Measurements from ENCODE around the gene AQP7.
"Not testable (repeated sequence)": the region's sequence is repeated elsewhere in the genome, so short reads cannot be mapped to it uniquely, and the experiment has no call there.

The AQP7 gene

GRCh38 chr9:33402371-33402770 lies at the start of gene AQP7:
TSS of gene AQP7 (minus strand) at chr9:33402568. CDS start at chr9:33401262, 1,306 bp downstream.
- not testable (repeated sequence) for FAIRE-seq; DNase-seq (ENCODE audit: insufficient read length, low spot score)

DNA sequence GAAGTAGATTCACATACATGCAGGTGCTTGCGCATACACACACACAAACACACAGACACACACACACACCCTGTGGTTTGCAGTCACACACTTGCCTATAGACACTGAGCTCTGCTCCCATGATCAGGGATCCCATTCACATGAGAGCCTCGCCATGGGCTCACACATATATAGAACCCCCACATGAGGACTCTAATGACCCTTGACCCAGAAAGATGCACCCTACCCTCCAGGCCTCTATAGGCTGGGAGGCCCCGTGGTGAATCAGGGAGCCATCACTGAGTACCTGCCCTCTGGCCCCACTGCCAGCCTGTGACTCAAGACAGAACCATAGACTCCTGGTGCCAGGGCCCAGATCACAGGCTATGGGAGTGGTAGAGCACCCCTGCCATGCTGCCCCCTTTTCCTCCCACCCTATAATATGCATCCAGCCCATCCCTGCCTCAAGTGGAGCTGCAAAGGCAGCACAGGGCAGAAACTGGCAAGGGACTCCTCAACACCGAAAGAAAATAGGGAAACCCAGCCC lies 48.3 kb upstream of the AQP7 start:
- FAIRE-seq: no peak
- DNase-seq (ENCODE audit: insufficient read length, low spot score): no peak

DNA sequence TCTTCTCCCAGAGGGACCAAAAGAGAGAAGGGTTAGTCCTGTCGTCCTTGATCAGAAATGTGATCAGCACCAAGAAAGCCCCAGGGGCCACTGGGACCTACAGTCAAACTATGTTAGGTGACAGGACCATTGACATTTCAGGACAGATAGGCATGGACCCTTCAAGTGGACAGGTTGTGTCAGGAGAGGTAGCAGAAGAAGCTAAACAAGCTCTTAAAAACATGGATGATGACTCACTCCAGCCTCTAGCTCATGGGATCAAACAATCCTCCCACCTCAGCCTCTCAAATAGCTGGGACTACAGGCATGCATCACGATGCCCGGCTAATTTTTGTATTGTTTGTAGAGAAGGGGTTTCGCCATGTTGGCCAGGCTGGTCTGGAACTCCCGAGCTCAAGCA lies 47.3 kb upstream of the AQP7 start:
- FAIRE-seq: no peak

DNA sequence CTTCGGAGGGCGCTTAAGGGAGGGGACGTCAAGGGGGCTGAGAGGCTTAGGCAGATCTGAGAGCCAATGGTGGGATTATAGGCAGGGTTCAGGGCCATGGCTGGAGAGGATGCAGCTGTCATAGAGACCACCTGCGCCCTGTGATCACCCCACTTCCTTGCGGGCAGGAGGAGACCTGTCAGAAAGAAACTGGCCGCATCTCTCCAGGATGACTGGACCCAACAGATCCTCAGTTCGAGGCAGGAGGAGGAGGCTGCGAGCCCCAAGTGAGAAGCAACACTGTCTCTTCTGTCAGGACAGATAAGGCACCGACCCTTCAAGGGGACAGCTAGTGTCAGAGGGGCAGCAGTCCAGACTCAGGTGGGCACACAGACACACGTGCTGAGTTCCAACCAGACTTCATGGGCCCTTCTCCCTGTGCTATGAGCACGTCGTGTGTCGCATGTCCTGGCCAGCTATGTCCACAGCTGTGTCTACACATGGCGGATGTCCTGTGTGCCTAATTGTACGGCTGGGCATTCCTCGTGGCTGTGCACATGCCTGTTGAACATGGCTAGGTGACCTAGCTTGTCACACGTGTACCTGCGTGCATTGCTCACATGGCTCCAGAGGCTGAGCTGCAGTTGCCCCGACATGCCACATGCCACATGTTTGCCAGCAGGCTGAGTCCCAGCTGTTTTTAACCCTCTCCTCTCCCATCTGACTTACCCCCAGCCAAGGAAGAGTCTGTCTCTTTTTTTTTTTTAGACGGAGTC lies 45.6 kb upstream of the AQP7 start:
- no peak for FAIRE-seq

More for the DNA sequence above, 47.3 kb upstream of the AQP7 start:
- no peak for DNase-seq (ENCODE audit: insufficient read length, low spot score)

GRCh38 chr9:33446946-33447798 lies 44.8 kb upstream of the AQP7 start, which contains the start of gene AQP3:
TSS of gene AQP3 (minus strand) at chr9:33447593. CDS start at chr9:33447530, 63 bp downstream.
- FAIRE-seq (no peak), DNase-seq (ENCODE audit: insufficient read length, low spot score) (peak; percentile 44)

More for the DNA sequence above, 45.6 kb upstream of the AQP7 start:
- no peak for DNase-seq (ENCODE audit: insufficient read length, low spot score)

DNA sequence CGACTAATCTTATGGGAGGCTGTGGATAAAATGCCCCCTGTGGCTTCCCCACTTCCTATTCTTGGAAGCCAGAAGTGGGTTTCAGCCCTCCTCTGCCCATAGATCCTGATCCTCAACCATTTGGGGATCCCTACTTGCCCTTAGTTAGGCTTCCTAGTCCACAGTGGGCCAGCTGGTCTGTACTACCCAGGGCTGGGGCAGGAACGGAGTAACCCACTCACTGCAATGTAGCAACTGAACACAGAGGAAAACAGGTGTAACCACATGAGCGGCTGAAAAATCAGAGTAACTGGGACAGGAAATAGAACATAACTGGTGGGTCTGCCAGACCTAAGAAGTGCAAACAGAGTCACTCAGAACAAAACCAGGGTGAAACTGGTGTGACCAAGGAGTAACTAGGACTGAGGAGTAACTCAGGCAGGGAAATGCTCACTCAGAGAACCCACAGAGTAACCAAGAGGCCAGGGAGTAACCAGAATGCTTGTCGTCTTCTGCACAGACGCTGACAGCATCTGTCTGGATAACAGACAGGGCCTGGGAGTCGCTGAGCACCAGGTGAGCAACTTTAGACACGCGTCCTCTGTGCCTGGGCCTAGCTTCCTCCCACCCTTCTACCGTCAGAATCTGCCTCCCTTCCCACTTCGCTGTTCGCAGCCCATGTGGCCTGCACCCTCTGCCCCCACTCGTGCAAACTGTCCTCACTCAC lies 44.0 kb upstream of the AQP7 start:
- peak; percentile 97 for FAIRE-seq
- DNase-seq (ENCODE audit: insufficient read length, low spot score): peak; percentile 81

GRCh38 chr9:33445389-33446239 lies 43.2 kb upstream of the AQP7 start:
- peak; percentile 14 for FAIRE-seq
- DNase-seq (ENCODE audit: insufficient read length, low spot score): no peak

- FAIRE-seq: no peak
- DNase-seq (ENCODE audit: insufficient read length, low spot score): no peak
These were observed 41.2 kb upstream of the AQP7 start for GRCh38 chr9:33443464-33444154.

DNA sequence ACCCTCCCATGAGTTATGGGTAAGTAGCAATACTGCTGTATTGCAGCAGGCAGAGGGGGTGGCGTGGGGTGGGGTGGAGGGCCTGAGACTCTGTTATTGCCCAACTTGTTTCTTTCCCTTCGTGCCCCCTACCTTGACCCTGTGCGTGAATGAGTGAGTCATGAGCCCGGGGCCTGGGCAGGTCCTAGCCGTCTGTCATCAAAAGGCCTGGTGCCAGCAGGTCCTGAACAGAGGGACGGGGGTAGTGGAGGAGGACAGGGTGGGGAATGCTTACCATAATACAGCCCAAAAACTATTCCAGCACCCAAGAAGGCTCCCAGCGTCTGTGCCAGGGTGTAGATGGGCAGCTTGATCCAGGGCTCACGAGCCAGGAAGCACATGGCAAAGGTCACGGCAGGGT lies 40.7 kb upstream of the AQP7 start:
- no peak for DNase-seq (ENCODE audit: insufficient read length, low spot score)
- FAIRE-seq: no peak

DNA sequence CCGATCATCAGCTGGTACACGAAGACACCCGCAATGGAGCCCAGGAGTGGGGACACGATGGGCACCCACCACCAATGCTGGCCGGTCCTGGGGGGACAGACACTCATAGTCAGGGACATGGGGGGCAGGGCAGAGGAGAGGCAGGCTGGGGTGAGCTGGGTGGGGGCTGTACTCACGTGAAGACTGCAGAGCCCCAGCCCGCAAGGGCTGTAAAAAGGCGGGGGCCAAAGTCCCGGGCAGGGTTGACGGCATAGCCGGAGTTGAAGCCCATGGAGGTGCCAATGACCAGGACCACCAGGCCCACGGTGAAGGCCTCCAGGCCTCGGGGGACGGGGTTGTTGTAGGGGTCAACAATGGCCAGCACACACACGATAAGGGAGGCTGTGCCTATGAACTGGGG lies 39.8 kb upstream of the AQP7 start:
- no peak for FAIRE-seq
- DNase-seq (ENCODE audit: insufficient read length, low spot score): no peak

DNA sequence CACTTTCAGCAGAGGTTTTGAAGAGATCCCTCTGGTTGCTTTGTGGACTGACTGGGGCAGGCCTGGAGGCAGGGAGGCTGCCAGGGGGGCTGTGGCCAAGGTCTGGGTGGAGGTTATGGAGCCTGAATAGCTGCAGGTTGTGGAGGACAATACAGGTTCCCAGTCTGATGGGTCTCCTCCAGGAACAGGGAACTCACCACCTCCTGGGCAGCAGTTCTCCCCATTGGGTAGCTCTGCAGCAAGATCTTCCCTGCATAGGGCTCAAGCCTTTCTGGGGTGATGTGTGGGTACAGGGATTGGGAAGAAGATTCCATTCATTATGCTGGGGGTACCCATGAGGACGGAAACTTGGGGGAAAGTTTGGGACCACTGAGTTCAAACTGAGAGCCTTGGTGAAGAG lies 38.2 kb upstream of the AQP7 start:
- DNase-seq (ENCODE audit: insufficient read length, low spot score) (no peak), FAIRE-seq (no peak)

- FAIRE-seq: no peak
These were observed 37.8 kb upstream of the AQP7 start for GRCh38 chr9:33440204-33440603.

DNA sequence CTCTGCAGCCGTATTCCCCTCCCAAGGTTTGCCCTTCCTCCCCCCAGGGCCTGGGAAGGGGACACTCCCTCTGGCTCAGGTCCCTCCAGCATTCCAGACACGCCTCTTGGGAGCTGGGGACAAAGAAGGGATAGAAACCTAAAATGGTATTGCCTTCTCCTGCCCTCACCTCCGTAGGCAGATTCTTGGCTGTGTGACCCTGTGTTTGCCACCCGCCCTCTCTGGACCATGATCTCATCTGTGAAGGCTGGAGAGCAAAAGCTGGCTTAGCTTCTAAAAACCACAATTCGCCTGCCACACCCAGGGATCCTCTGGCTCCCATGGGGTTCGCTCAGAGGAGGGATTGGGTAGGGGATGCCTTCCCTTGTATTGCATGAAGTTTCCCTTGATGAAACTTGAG lies 37.4 kb upstream of the AQP7 start:
- DNase-seq (ENCODE audit: insufficient read length, low spot score) (no peak), FAIRE-seq (no peak)

More at GRCh38 chr9:33440204-33440603, 37.8 kb upstream of the AQP7 start:
- DNase-seq (ENCODE audit: insufficient read length, low spot score): no peak

- FAIRE-seq (no peak), DNase-seq (ENCODE audit: insufficient read length, low spot score) (no peak)
These were observed 36.7 kb upstream of the AQP7 start for GRCh38 chr9:33438926-33439680.

GRCh38 chr9:33437898-33438297 lies 35.5 kb upstream of the AQP7 start:
- FAIRE-seq (no peak), DNase-seq (ENCODE audit: insufficient read length, low spot score) (no peak)

DNA sequence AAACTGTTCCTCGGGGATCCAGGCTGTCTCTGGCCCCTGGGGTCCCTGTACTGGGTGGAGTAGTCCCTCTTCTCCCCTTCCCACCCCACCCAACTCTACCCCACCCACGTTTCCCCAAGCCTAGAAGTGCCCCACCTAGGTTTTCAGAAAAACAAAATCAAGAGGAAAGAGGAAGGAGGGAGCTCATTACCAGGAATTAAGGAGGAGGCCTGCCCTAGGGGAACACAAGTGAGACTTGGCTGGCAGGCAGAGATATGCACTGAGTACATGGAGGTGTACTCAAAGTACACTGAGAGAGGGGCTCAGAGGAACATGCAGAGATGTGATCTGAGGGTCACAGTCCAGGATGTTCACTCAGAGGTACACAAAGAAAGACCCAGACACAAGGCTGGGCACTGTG lies 34.8 kb upstream of the AQP7 start:
- FAIRE-seq (no peak), DNase-seq (ENCODE audit: insufficient read length, low spot score) (no peak)

GRCh38 chr9:33436445-33436844 lies 34.1 kb upstream of the AQP7 start:
- no peak for DNase-seq (ENCODE audit: insufficient read length, low spot score)
- FAIRE-seq: no peak

- FAIRE-seq (no peak), DNase-seq (ENCODE audit: insufficient read length, low spot score) (no peak)
These were observed 33.5 kb upstream of the AQP7 start for GRCh38 chr9:33435821-33436277.
